Panc1 (cell line): ENCODE data around the gene INPP5K.

ENCODE experiments used
- POLR2AphosphoS5 ChIP-seq: IDR thresholded peaks from 2 replicates; pipeline ENCODE4 v1.6.1; 2012; ENCODE audit warnings: mild to moderate bottlenecking, low read depth, low read length, moderate library complexity
- SIN3A ChIP-seq: IDR thresholded peaks from 2 replicates; pipeline ENCODE4 v1.6.1; 2012; ENCODE audit warnings: low read depth, mild to moderate bottlenecking, low read length, moderate library complexity, borderline replicate concordance; ENCODE audit not compliant: insufficient read depth
- TCF7L2 ChIP-seq: IDR thresholded peaks from 2 replicates; pipeline ENCODE4 v1.6.1; 2011; ENCODE audit warnings: mild to moderate bottlenecking, low read depth, low read length, inconsistent platforms
- TF ChIP-seq, protein P1 (sequence below): fragments of 450-650 bp; IDR thresholded peaks from 2 replicates; pipeline ENCODE4 v1.5.1; 2017; ENCODE audit warnings: mild to moderate bottlenecking
- TF ChIP-seq, protein P2 (sequence below), 2 experiments: IDR thresholded peaks; 2 replicates each; pipeline ENCODE4 v1.6.1; 2011 to 2012; ENCODE audit warnings: low read depth in 2 of 2, control low read depth in 1 of 2, low read length in 1 of 2, mild to moderate bottlenecking in 1 of 2, moderate library complexity in 1 of 2; ENCODE audit not compliant: insufficient read depth in 1 of 2

GRCh38 chr17:1565877-1566276 is 49.5 kb upstream of the INPP5K start:
- TF ChIP-seq, protein P1, sequence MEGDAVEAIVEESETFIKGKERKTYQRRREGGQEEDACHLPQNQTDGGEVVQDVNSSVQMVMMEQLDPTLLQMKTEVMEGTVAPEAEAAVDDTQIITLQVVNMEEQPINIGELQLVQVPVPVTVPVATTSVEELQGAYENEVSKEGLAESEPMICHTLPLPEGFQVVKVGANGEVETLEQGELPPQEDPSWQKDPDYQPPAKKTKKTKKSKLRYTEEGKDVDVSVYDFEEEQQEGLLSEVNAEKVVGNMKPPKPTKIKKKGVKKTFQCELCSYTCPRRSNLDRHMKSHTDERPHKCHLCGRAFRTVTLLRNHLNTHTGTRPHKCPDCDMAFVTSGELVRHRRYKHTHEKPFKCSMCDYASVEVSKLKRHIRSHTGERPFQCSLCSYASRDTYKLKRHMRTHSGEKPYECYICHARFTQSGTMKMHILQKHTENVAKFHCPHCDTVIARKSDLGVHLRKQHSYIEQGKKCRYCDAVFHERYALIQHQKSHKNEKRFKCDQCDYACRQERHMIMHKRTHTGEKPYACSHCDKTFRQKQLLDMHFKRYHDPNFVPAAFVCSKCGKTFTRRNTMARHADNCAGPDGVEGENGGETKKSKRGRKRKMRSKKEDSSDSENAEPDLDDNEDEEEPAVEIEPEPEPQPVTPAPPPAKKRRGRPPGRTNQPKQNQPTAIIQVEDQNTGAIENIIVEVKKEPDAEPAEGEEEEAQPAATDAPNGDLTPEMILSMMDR, result no peak
- TF ChIP-seq POLR2AphosphoS5, result no peak
- no peak for TF ChIP-seq TCF7L2
- TF ChIP-seq, protein P2, sequence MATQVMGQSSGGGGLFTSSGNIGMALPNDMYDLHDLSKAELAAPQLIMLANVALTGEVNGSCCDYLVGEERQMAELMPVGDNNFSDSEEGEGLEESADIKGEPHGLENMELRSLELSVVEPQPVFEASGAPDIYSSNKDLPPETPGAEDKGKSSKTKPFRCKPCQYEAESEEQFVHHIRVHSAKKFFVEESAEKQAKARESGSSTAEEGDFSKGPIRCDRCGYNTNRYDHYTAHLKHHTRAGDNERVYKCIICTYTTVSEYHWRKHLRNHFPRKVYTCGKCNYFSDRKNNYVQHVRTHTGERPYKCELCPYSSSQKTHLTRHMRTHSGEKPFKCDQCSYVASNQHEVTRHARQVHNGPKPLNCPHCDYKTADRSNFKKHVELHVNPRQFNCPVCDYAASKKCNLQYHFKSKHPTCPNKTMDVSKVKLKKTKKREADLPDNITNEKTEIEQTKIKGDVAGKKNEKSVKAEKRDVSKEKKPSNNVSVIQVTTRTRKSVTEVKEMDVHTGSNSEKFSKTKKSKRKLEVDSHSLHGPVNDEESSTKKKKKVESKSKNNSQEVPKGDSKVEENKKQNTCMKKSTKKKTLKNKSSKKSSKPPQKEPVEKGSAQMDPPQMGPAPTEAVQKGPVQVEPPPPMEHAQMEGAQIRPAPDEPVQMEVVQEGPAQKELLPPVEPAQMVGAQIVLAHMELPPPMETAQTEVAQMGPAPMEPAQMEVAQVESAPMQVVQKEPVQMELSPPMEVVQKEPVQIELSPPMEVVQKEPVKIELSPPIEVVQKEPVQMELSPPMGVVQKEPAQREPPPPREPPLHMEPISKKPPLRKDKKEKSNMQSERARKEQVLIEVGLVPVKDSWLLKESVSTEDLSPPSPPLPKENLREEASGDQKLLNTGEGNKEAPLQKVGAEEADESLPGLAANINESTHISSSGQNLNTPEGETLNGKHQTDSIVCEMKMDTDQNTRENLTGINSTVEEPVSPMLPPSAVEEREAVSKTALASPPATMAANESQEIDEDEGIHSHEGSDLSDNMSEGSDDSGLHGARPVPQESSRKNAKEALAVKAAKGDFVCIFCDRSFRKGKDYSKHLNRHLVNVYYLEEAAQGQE (IDR thresholded peaks at IDR 0.05; ENCODE audit: insufficient read depth in 1 of 2, low read depth in 2 of 2, low read length in 1 of 2), result no peak
- TF ChIP-seq SIN3A, result no peak
